Smooth muscle cell (in vitro differentiated cells): ENCODE results near the gene SYT7. TPM values are rescaled to one million over a fixed set of nuclear protein-coding genes. Genes with fewer than 3 reads are reported as not detected.

ENCODE experiments used
- DNase-seq: peaks from one replicate; lab custom pipeline; 2025; ENCODE audit not compliant: unreplicated experiment; lab: John Stamatoyannopoulos, UW
- H2AFZ ChIP-seq: fragments of 200-600 bp; sonication (generic); 2 replicates; pipeline ENCODE4 v1.6.0; 2016; ENCODE audit warnings: antibody characterized with exemption, low read depth, mild to moderate bottlenecking
- H3F3A ChIP-seq: fragments of 200-600 bp; sonication (generic); 2 replicates; pipeline ENCODE4 v1.6.0; 2017; ENCODE audit warnings: antibody characterized with exemption, low read depth
- H3K27ac ChIP-seq: fragments of 200-600 bp; sonication (generic); 2 replicates; pipeline ENCODE4 v1.5.1; 2016; ENCODE audit warnings: low read depth, mild to moderate bottlenecking
- H3K27me3 ChIP-seq: fragments of 200-600 bp; sonication (generic); 2 replicates; pipeline ENCODE4 v1.6.1; 2016; ENCODE audit warnings: low read depth, mild to moderate bottlenecking
- H3K36me3 ChIP-seq: fragments of 200-600 bp; sonication (generic); 2 replicates; pipeline ENCODE4 v1.5.1; 2016; ENCODE audit warnings: low read depth
- H3K4me1 ChIP-seq: fragments of 200-600 bp; sonication (generic); 2 replicates; pipeline ENCODE4 v1.5.1; 2016; ENCODE audit warnings: low read depth
- H3K4me2 ChIP-seq: fragments of 200-600 bp; sonication (generic); 2 replicates; pipeline ENCODE4 v1.6.0; 2016; ENCODE audit warnings: mild to moderate bottlenecking
- H3K4me3 ChIP-seq: fragments of 200-600 bp; sonication (generic); 2 replicates; pipeline ENCODE4 v1.5.1; 2016; ENCODE audit warnings: mild to moderate bottlenecking
- H3K79me2 ChIP-seq: fragments of 200-600 bp; sonication (generic); 2 replicates; pipeline ENCODE4 v1.6.0; 2016; ENCODE audit warnings: low read depth, mild to moderate bottlenecking
- H3K9ac ChIP-seq: fragments of 200-600 bp; sonication (generic); 2 replicates; pipeline ENCODE4 v1.6.0; 2016; ENCODE audit warnings: low read depth
- H3K9me3 ChIP-seq: fragments of 200-600 bp; sonication (generic); replicated peaks from 2 replicates; pipeline ENCODE4 v1.5.1; 2016; ENCODE audit warnings: low read depth
- H4K20me1 ChIP-seq: fragments of 200-600 bp; sonication (generic); 2 replicates; pipeline ENCODE4 v1.6.0; 2016; ENCODE audit warnings: low read depth
- CTCF ChIP-seq: fragments of 200-600 bp; sonication (generic); IDR thresholded peaks from 2 replicates; pipeline ENCODE4 v1.5.1; 2017; ENCODE audit warnings: borderline replicate concordance, mild to moderate bottlenecking, antibody characterized with exemption; ENCODE audit not compliant: insufficient read depth, poor library complexity, severe bottlenecking
- WGBS: methylation state at CpG from one replicate; pipeline ENCODE4 v1.1.7; 2016; ENCODE audit warnings: low lambda C conversion rate; 5-methylcytosine and 5-hydroxymethylcytosine counted together
- polyA plus RNA-seq: library from polyadenylated mRNA; unstranded; fragments of >200 nt; fragmentation: Nextera tagmentation; extraction: Ambion mirVana; gene quantifications from 2 replicates; pipeline ENCODE4 v1.2.1, GENCODE V29; 2016
- total RNA-seq: library from RNA; depleted of rRNA; stranded (reverse); fragments of >200 nt; gene quantifications from 2 replicates; pipeline ENCODE4 v1.2.3, GENCODE V29; 2014

The SYT7 gene
- total and polyA plus RNA-seq, 2 experiments from 2014 or later: 0.79 to 4.0 TPM

- no peak for TF ChIP-seq CTCF
- Histone ChIP-seq H3K27me3 (peaks cover 18% of the 10 kb centered on the region), H3K9ac (no peak overlapping the region), H3K36me3 (no peaks in the 10 kb centered on the region), H2AFZ (no peak overlapping the region), H3F3A (no peaks in the 10 kb centered on the region), H3K4me1 (peaks cover 7% of the 10 kb centered on the region), H3K79me2 (no peaks in the 10 kb centered on the region), H3K4me2 (no peak overlapping the region), H3K4me3 (no peak overlapping the region), H4K20me1 (peaks cover 6% of the 10 kb centered on the region), H3K9me3 (no peaks in the 10 kb centered on the region), H3K27ac (no peak overlapping the region)
- 49% methylated on average over 7 of the region's 7 CpGs for WGBS
- no peak for DNase-seq
Measured at GRCh38 chr11:61577383-61578118, 3.3 kb downstream of the SYT7 start.

GRCh38 chr11:61575886-61576861 is 4.7 kb downstream of the SYT7 start:
- no peak overlapping the region for H3K4me2 ChIP-seq
- H2AFZ ChIP-seq: no peak overlapping the region
- peaks cover 7% of the 10 kb centered on the region for H3K4me1 ChIP-seq
- H3K27me3 ChIP-seq: peaks cover 18% of the 10 kb centered on the region
- WGBS: 86% methylated on average over 18 of the region's 20 CpGs
- H4K20me1 ChIP-seq: peaks cover 6% of the 10 kb centered on the region
- H3K79me2 ChIP-seq: no peaks in the 10 kb centered on the region
- no peak overlapping the region for H3K4me3 ChIP-seq
- TF ChIP-seq CTCF: no peak
- no peak overlapping the region for H3K27ac ChIP-seq
- no peaks in the 10 kb centered on the region for H3K36me3 ChIP-seq
- no peaks in the 10 kb centered on the region for H3K9me3 ChIP-seq
- DNase-seq: no peak
- no peaks in the 10 kb centered on the region for H3F3A ChIP-seq
- no peak overlapping the region for H3K9ac ChIP-seq

GRCh38 chr11:61574611-61575010 is 6.3 kb downstream of the SYT7 start:
- no peaks in the 10 kb centered on the region for H3K79me2 ChIP-seq

More at GRCh38 chr11:61574611-61575010, 6.3 kb downstream of the SYT7 start:
- Histone ChIP-seq H3K36me3 (no peaks in the 10 kb centered on the region), H4K20me1 (peaks cover 17% of the 10 kb centered on the region), H3K9me3 (no peaks in the 10 kb centered on the region), H2AFZ (no peak overlapping the region), H3K4me3 (no peak overlapping the region), H3K27ac (no peak overlapping the region), H3K27me3 (peaks cover 8% of the 10 kb centered on the region), H3K9ac (no peak overlapping the region), H3F3A (no peaks in the 10 kb centered on the region), H3K4me2 (no peak overlapping the region), H3K4me1 (peaks cover 5% of the 10 kb centered on the region)
- 76% methylated on average over 7 of the region's 14 CpGs for WGBS
- no peak for TF ChIP-seq CTCF
- DNase-seq: no peak
